K562 (cell line): ENCODE results near the gene B3GLCT.

Experiments used
- MAFF ChIP-seq: IDR thresholded peaks from 2 replicates; pipeline ENCODE4 v1.6.1; 2012; ENCODE audit warnings: low read length, improper control_type of control experiment
- POLR2A ChIP-seq: fragments of 450-650 bp; conservative IDR thresholded peaks from 2 replicates; pipeline ENCODE4 v1.6.1; 2016
- PRDM10 ChIP-seq: fragments of 450-650 bp; IDR thresholded peaks from 2 replicates; pipeline ENCODE4 v1.6.1; 2018; ENCODE audit not compliant: partially characterized antibody
- RFX5 ChIP-seq: IDR thresholded peaks from 2 replicates; pipeline ENCODE4 v1.6.1; 2011; ENCODE audit warnings: low read depth, mild to moderate bottlenecking, improper control_type of control experiment, low read length
- ZHX1 ChIP-seq: fragments of 150-350 bp; conservative IDR thresholded peaks from 2 replicates; pipeline ENCODE4 v1.6.1; 2014; ENCODE audit warnings: low read length
- TF ChIP-seq, protein P1 (sequence below): fragments of 250-450 bp; sonication (Bioruptor Pico); IDR thresholded peaks from 2 replicates; pipeline ENCODE4 v1.9.0; 2021; ENCODE audit warnings: mild to moderate bottlenecking, inconsistent platforms
- TF ChIP-seq, protein P2 (sequence below): fragments of 450-650 bp; formaldehyde crosslinking; IDR thresholded peaks from 2 replicates; pipeline ENCODE4 v1.4.0; 2022; ENCODE audit warnings: mild to moderate bottlenecking, moderate library complexity

DNA sequence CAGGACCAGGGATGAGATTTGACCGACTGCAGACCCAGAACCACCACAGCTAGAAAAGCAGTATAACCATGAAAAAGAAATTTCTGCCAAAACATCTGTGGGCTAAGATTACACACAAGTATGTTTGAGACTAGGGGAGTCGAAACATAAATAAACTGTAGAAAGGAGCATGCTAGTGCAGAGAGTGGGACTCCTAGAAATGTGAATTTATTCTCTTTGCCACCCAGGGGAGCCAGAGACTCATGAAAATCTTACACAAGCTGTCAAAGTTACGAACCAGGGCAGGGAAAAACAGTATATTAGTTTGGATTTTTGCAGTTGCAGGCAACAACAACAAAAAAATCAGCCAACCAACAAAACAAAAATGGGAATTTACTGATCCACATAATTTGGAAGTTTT is 25.8 kb upstream of the B3GLCT start:
- TF ChIP-seq PRDM10, result no peak
- TF ChIP-seq MAFF, result no peak
- TF ChIP-seq POLR2A, result no peak
- TF ChIP-seq ZHX1, result no peak
- TF ChIP-seq, protein P1, sequence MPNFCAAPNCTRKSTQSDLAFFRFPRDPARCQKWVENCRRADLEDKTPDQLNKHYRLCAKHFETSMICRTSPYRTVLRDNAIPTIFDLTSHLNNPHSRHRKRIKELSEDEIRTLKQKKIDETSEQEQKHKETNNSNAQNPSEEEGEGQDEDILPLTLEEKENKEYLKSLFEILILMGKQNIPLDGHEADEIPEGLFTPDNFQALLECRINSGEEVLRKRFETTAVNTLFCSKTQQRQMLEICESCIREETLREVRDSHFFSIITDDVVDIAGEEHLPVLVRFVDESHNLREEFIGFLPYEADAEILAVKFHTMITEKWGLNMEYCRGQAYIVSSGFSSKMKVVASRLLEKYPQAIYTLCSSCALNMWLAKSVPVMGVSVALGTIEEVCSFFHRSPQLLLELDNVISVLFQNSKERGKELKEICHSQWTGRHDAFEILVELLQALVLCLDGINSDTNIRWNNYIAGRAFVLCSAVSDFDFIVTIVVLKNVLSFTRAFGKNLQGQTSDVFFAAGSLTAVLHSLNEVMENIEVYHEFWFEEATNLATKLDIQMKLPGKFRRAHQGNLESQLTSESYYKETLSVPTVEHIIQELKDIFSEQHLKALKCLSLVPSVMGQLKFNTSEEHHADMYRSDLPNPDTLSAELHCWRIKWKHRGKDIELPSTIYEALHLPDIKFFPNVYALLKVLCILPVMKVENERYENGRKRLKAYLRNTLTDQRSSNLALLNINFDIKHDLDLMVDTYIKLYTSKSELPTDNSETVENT, result no peak
- TF ChIP-seq RFX5, result no peak
- TF ChIP-seq, protein P2, sequence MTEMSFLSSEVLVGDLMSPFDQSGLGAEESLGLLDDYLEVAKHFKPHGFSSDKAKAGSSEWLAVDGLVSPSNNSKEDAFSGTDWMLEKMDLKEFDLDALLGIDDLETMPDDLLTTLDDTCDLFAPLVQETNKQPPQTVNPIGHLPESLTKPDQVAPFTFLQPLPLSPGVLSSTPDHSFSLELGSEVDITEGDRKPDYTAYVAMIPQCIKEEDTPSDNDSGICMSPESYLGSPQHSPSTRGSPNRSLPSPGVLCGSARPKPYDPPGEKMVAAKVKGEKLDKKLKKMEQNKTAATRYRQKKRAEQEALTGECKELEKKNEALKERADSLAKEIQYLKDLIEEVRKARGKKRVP (CRISPR knock-in tag), result no peak
